Activated T-cell treated with anti-CD3 and anti-CD28 coated beads, Interleukin-2, amount 50 U/mL, for 24 hours (primary cell): ENCODE data around the gene AOC3.
"Not testable (repeated sequence)": the region's sequence is repeated elsewhere in the genome, so short reads cannot be mapped to it uniquely, and the experiment has no call there.

Source experiments
- DNase-seq: peaks from one replicate; pipeline ENCODE4 v3.0.0-alpha.2; 2020
- H3K27ac Mint-ChIP-seq: 2 replicates; pipeline ENCODE4 v1.8.0; 2020; ENCODE audit warnings: mild to moderate bottlenecking, mixed read lengths
- H3K27me3 Mint-ChIP-seq: 2 replicates; pipeline ENCODE4 v1.8.0; 2020; ENCODE audit warnings: mixed read lengths
- H3K36me3 Mint-ChIP-seq: 2 replicates; pipeline ENCODE4 v1.8.0; 2020; ENCODE audit warnings: low read depth, mixed read lengths
- H3K4me1 Mint-ChIP-seq: 2 replicates; pipeline ENCODE4 v1.8.0; 2020; ENCODE audit warnings: low read depth, mixed read lengths
- H3K4me3 Mint-ChIP-seq: 2 replicates; pipeline ENCODE4 v1.8.0; 2020; ENCODE audit warnings: mild to moderate bottlenecking, moderate library complexity, mixed read lengths
- H3K9me3 Mint-ChIP-seq: 2 replicates; pipeline ENCODE4 v1.8.0; 2020; ENCODE audit warnings: mixed read lengths

AOC3 gene

GRCh38 chr17:42883802-42884558 is 33.0 kb downstream of the AOC3 start:
- no peak overlapping the region for H3K4me3 Mint-ChIP-seq
- no peak overlapping the region for H3K27ac Mint-ChIP-seq
- H3K4me1 Mint-ChIP-seq: peaks cover 6% of the 10 kb centered on the region

GRCh38 chr17:42885806-42886205 is 34.8 kb downstream of the AOC3 start:
- H3K27ac Mint-ChIP-seq, H3K36me3 Mint-ChIP-seq, H3K4me3 Mint-ChIP-seq, H3K4me1 Mint-ChIP-seq, H3K9me3 Mint-ChIP-seq, DNase-seq: not testable (repeated sequence)
- H3K27me3 Mint-ChIP-seq: peaks cover 38% of the 10 kb centered on the region

More at GRCh38 chr17:42883802-42884558, 33.0 kb downstream of the AOC3 start:
- H3K27me3 Mint-ChIP-seq: peaks cover 48% of the 10 kb centered on the region
- H3K9me3 Mint-ChIP-seq: no peaks in the 10 kb centered on the region
- no peak for DNase-seq
- no peaks in the 10 kb centered on the region for H3K36me3 Mint-ChIP-seq

- H3K27ac Mint-ChIP-seq: no peak overlapping the region
- H3K27me3 Mint-ChIP-seq: peaks cover 39% of the 10 kb centered on the region
- peaks cover 6% of the 10 kb centered on the region for H3K4me1 Mint-ChIP-seq
- no peaks in the 10 kb centered on the region for H3K36me3 Mint-ChIP-seq
- H3K9me3 Mint-ChIP-seq: no peaks in the 10 kb centered on the region
- H3K4me3 Mint-ChIP-seq: no peak overlapping the region
- no peak for DNase-seq
Measured at GRCh38 chr17:42886283-42887176, 35.5 kb downstream of the AOC3 start.

GRCh38 chr17:42889809-42890208 is 38.8 kb downstream of the AOC3 start:
- Mint-ChIP-seq H3K36me3 (no peaks in the 10 kb centered on the region), H3K4me3 (no peak overlapping the region), H3K9me3 (no peaks in the 10 kb centered on the region), H3K27ac (no peak overlapping the region), H3K4me1 (peaks cover 9% of the 10 kb centered on the region), H3K27me3 (peaks cover 38% of the 10 kb centered on the region)
- no peak for DNase-seq

- Mint-ChIP-seq H3K9me3 (no peaks in the 10 kb centered on the region), H3K36me3 (no peaks in the 10 kb centered on the region), H3K27ac (no peak overlapping the region), H3K4me1 (peaks cover 6% of the 10 kb centered on the region), H3K4me3 (no peak overlapping the region), H3K27me3 (peaks cover 38% of the 10 kb centered on the region)
- DNase-seq: no peak
Measured at GRCh38 chr17:42891539-42892152, 40.6 kb downstream of the AOC3 start.

- no peak overlapping the region for H3K4me3 Mint-ChIP-seq
- peaks cover 2% of the 10 kb centered on the region for H3K4me1 Mint-ChIP-seq
- no peak for DNase-seq
- H3K9me3 Mint-ChIP-seq: no peaks in the 10 kb centered on the region
- no peaks in the 10 kb centered on the region for H3K36me3 Mint-ChIP-seq
- H3K27ac Mint-ChIP-seq: no peak overlapping the region
- H3K27me3 Mint-ChIP-seq: peaks cover 41% of the 10 kb centered on the region
Measured at GRCh38 chr17:42893359-42893758, 42.4 kb downstream of the AOC3 start.

GRCh38 chr17:42894283-42895184 is 43.5 kb downstream of the AOC3 start:
- Mint-ChIP-seq H3K9me3 (no peaks in the 10 kb centered on the region), H3K4me3 (no peak overlapping the region), H3K4me1 (peaks cover 2% of the 10 kb centered on the region), H3K27me3 (peaks cover 48% of the 10 kb centered on the region), H3K27ac (no peak overlapping the region), H3K36me3 (no peaks in the 10 kb centered on the region)
- no peak for DNase-seq

- H3K27me3 Mint-ChIP-seq: peaks cover 48% of the 10 kb centered on the region
- no peak overlapping the region for H3K4me3 Mint-ChIP-seq
- peaks cover 2% of the 10 kb centered on the region for H3K4me1 Mint-ChIP-seq
- DNase-seq: no peak
- H3K27ac Mint-ChIP-seq: no peak overlapping the region
- H3K36me3 Mint-ChIP-seq: no peaks in the 10 kb centered on the region
- no peaks in the 10 kb centered on the region for H3K9me3 Mint-ChIP-seq
Measured at GRCh38 chr17:42895185-42895555, 44.2 kb downstream of the AOC3 start.

- H3K4me1 Mint-ChIP-seq: peaks cover 2% of the 10 kb centered on the region
- H3K27me3 Mint-ChIP-seq: peaks cover 60% of the 10 kb centered on the region
- no peak overlapping the region for H3K4me3 Mint-ChIP-seq
- no peak overlapping the region for H3K27ac Mint-ChIP-seq
- no peaks in the 10 kb centered on the region for H3K36me3 Mint-ChIP-seq
- no peak for DNase-seq
- H3K9me3 Mint-ChIP-seq: no peaks in the 10 kb centered on the region
Measured at GRCh38 chr17:42898147-42898811, 47.3 kb downstream of the AOC3 start.

- not testable (repeated sequence) for H3K36me3 Mint-ChIP-seq, H3K4me1 Mint-ChIP-seq, H3K4me3 Mint-ChIP-seq
Measured at GRCh38 chr17:42899981-42900380, 49.0 kb downstream of the AOC3 start.

GRCh38 chr17:42900460-42901331 is 49.7 kb downstream of the AOC3 start, which contains the start of gene G6PC1:
Gene G6PC1 (plus strand): TSS chr17:42900799. CDS start chr17:42900877, 78 bp downstream.
- no peaks in the 10 kb centered on the region for H3K9me3 Mint-ChIP-seq
- peaks cover 41% of the 10 kb centered on the region for H3K27me3 Mint-ChIP-seq
- H3K4me3 Mint-ChIP-seq: no peak within 1 kb of the TSS
- H3K4me1 Mint-ChIP-seq: no peaks in the 10 kb centered on the region
- no peak within 1 kb of the TSS for H3K27ac Mint-ChIP-seq
- no peaks in the 10 kb centered on the region for H3K36me3 Mint-ChIP-seq
- no peak for DNase-seq

More at GRCh38 chr17:42899981-42900380, 49.0 kb downstream of the AOC3 start:
- peaks cover 45% of the 10 kb centered on the region for H3K27me3 Mint-ChIP-seq
- DNase-seq, H3K9me3 Mint-ChIP-seq, H3K27ac Mint-ChIP-seq: not testable (repeated sequence)

GRCh38 chr17:42901535-42902229 is 50.7 kb downstream of the AOC3 start:
- no peaks in the 10 kb centered on the region for H3K4me1 Mint-ChIP-seq
- DNase-seq: no peak
- H3K9me3 Mint-ChIP-seq: no peaks in the 10 kb centered on the region

More at GRCh38 chr17:42901535-42902229, 50.7 kb downstream of the AOC3 start:
- no peaks in the 10 kb centered on the region for H3K36me3 Mint-ChIP-seq
- H3K4me3 Mint-ChIP-seq: no peak overlapping the region
- H3K27me3 Mint-ChIP-seq: peaks cover 38% of the 10 kb centered on the region
- H3K27ac Mint-ChIP-seq: no peak overlapping the region
